Lung microvascular endothelial cell (primary cell): ENCODE measurements around the gene ZDHHC14. TPM values are rescaled to one million over a fixed set of nuclear protein-coding genes. Genes with fewer than 3 reads are reported as not detected.

Source experiments
- DNase-seq, 2 donors: peaks; one replicate each; pipeline versions ENCODE4 v3.0.0 to v3.0.0-alpha.2; 2010; ENCODE audit warnings: low read depth in 2 of 2
- total RNA-seq: library from RNA; depleted of rRNA; stranded (reverse); fragments of >200 nt; gene quantifications from 2 replicates; pipeline ENCODE4 v1.2.1, GENCODE V29; 2014

Gene ZDHHC14
- total RNA-seq, 1 donor from 2014 or later: 56.0 TPM

GRCh38 chr6:157642736-157643135 lies 261.7 kb downstream of the ZDHHC14 start:
- no peak for DNase-seq

DNA sequence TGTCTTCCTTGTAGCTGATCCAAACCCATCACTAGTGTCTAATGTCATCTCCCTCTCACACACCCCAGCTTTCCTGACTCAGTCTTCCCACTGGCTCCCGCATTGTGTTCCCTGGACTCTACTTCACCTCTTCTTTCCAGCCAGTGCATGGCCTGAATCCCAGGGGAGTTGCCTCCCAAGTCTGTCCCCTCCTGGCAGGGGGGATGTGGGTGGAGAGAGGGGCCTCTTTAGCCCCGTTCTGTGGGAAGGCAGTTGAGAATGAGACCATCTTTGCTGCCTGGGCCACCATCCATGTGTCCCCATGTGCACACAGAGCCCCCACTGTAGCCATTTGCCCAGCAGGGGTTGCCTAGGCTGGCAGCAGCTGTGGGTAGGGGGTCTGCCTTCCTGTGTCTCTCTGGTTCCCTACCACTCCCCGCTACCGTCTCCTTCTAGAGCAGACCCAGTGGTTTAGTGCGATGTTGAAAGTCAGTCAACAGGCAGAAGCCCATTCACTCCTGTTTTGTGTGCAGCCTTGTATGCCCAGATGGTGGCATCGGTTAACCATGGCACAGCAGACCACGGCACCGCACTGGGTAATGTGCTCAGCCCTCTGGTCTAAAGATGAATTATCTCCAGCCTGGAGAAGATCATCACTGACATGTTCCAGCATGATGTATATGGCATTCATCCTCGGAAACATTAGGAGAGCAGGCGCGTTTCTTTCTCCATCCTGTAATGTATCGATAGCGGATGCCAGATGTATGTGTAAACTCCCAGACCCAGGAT lies 263.2 kb downstream of the ZDHHC14 start:
- DNase-seq: peak; percentile 38 to 50

- DNase-seq: peak; percentile 39 to 43
Measured at GRCh38 chr6:157645201-157645795, 264.3 kb downstream of the ZDHHC14 start.

DNA sequence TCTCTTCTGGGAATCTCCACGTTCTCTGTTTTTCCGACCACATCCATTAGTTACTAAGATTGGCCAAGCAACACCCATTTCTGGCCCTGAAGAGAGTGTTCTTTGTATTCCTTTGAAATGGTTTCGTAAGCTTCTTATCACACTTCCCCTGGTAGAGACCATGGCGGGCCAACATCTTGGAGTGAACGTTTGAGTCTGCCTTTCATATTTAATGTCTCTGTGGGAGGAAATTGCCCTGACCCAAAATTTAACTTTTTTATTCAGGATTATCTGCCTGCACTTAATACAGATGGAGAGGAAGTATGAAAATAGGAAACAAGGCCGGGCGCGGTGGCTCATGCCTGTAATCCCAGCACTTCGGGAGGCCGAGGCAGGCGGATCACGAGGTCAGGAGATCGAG lies 265.0 kb downstream of the ZDHHC14 start:
- no peak for DNase-seq

DNA sequence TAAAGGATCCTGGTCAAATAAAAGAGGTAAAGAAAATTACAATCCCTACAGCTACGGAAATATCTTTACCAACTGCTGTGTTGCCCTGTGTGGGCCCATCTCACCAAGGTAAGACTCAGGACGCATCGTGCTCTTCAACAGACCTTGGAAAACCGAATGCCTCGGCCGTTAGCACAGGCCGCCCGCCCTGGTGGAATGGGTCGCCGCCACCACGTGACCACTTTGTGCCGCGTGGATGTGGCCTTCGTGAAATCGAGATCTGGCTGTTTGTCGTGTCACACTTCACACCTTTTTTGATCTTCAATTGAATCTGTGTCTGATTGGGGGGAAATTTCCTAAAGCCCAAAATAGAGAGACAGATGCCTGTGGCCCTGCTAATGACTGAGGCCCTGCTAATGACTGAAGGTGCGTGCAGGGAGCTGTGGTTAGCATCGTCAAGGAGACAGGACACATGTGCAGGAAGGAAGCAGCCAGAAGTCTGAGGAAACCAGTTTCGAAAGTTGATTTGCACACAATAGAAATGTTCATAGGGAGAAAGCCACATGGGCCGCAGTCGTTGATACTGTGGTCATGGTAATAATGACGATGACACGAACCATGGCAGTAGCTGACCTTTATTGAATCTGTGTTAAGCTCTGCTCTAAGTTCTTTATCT lies 266.4 kb downstream of the ZDHHC14 start:
- DNase-seq: peak; percentile 29 to 69

GRCh38 chr6:157648561-157648960 lies 267.6 kb downstream of the ZDHHC14 start:
- no peak for DNase-seq

GRCh38 chr6:157649311-157650260 lies 268.6 kb downstream of the ZDHHC14 start:
- no peak for DNase-seq

DNA sequence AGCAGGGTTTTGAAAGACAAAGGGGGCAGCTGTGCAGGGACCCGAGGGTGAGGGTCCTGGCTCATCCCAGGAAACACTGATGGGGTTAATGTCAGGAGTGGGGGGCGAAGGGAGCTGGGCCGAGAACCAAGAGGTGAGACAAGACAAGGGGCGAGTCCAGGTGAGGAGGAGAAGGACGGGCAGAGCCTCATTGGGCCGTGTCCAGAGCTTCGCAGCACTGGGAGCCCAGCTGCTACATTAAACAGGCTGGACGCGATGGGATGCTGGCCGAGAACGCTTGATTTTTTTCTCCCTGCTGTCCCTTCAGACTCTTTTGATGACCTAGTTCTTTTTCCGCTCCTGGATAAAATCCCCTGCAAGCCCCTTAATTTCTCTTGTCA lies 269.3 kb downstream of the ZDHHC14 start:
- no peak for DNase-seq

GRCh38 chr6:157650801-157651200 lies 269.8 kb downstream of the ZDHHC14 start:
- no peak for DNase-seq

- DNase-seq: no peak
Measured at GRCh38 chr6:157651731-157652490, 270.9 kb downstream of the ZDHHC14 start.

GRCh38 chr6:157652601-157653363 lies 271.8 kb downstream of the ZDHHC14 start:
- no peak for DNase-seq

- no peak for DNase-seq
Measured at GRCh38 chr6:157653521-157653920, 272.5 kb downstream of the ZDHHC14 start.

- no peak for DNase-seq
Measured at GRCh38 chr6:157655139-157655538, 274.1 kb downstream of the ZDHHC14 start.

DNA sequence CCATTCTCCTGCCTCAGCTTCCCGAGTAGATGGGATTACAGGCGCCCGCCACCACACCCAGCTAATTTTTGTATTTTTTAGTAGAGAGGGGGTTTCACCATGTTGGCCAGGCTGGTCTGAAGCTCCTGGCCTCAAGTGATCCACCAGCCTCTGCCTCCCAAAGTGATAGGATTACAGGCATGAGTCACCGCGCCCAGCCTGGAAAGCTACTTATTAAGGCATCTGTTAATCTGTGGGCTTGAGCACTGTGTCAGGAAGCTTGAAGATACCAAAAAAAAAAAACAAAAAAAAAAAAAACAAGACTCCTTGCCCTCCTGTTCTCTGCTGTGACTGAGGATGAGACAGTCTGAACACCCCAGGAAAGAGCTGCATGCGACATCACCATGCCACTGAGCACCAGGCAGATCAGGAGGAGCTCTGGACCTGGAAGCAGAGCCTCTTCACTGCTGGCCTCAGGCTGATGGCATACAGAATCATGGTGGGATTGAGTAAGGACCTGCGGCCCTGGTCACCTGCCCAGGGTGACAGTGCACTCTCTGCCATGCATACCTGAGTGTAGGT lies 275.5 kb downstream of the ZDHHC14 start:
- no peak for DNase-seq

DNA sequence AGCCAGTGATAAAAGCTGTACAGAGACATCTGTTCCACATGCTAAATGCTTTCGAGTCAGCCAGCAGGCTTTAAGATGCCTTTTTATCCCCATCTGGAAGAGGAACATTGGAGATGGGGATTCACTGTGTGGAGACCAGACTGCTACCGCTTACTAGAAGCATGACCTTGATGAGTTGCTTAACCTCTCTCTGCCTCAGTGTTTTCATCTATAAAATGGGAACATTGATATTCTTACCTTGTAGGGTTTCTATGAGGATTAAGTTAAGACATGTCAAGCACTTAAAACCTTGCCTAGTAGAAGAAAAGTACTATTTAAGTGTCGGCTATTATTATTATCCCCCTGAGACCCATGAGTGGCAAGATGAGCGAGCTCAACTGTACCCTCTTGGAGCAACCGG lies 276.8 kb downstream of the ZDHHC14 start:
- no peak for DNase-seq

DNA sequence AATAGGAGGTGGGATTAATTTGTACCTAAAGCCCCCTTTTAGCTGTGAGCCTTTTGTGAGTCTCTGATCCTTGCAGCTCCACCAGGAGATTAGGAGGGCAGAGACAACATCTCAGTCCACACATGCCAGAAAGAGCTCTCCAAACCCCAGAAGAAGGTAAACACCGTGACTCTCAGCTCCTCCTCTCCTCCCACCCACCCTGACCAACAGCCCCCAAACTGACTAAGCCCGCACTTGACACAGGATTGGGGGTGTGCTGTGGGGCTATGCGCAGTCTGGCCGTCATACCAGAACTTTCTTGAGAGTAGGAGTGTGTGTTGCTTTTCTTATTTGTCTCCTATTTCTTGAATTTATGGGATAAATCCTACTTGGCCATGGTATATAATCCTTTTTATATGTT lies 277.3 kb downstream of the ZDHHC14 start:
- DNase-seq: no peak

DNA sequence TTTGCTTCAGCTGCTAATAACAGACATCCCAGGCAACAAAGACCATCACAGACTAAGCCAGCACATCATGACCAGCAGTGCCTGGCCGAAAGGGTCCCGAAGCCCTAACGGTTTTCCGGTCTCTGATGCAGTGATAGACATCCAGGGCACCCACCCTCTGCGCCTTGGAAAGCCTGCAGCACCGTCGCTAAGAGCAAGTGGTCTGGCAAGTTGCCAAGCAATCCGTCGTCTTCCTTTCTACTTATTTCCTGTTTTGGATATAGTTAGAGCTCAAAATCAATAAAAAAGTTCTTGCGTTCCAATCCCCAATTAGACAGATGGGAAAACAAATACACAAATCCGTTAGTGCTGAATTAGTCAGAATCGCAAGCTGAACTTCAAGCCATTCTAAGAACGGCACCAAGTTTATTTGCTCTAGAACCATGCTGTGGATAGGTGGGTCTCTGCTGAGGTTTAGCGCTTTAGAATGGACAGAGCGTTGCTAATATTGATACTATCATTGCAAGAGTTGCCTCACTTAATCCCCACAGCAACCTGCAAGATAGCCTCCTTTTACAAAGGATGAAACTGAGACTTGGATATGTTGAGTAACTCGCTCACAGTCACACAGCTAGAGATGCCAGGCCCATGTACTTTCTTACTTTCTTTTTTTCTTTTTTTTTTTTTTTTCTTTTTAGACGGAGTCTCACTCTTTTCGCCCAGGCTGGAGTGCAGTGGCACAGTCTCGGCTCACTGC lies 278.7 kb downstream of the ZDHHC14 start:
- DNase-seq: peak in 1 of 2 donors; percentile 66

DNA sequence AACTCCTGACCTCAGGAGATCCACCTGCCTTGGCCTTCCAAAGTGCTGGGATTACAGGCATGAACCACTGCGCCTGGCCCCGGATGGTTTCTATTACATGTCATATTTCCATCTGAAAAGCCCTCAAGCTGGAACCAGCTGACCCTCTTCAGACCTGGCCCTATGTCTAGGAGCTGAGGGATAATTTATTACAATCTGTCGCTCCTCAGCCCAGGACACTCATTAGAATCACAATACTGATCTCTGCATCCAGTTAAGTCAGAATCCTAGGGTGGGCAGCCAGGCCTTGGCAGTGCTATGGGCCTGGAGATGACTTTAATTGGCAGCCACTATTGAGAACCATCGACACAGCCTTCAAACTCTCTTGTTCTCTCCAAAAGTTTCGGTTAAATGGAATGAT lies 279.4 kb downstream of the ZDHHC14 start:
- DNase-seq: no peak

GRCh38 chr6:157661652-157662051 lies 280.7 kb downstream of the ZDHHC14 start:
- no peak for DNase-seq
